Measurements from ENCODE around the gene RSAD1.

The RSAD1 gene

DNA sequence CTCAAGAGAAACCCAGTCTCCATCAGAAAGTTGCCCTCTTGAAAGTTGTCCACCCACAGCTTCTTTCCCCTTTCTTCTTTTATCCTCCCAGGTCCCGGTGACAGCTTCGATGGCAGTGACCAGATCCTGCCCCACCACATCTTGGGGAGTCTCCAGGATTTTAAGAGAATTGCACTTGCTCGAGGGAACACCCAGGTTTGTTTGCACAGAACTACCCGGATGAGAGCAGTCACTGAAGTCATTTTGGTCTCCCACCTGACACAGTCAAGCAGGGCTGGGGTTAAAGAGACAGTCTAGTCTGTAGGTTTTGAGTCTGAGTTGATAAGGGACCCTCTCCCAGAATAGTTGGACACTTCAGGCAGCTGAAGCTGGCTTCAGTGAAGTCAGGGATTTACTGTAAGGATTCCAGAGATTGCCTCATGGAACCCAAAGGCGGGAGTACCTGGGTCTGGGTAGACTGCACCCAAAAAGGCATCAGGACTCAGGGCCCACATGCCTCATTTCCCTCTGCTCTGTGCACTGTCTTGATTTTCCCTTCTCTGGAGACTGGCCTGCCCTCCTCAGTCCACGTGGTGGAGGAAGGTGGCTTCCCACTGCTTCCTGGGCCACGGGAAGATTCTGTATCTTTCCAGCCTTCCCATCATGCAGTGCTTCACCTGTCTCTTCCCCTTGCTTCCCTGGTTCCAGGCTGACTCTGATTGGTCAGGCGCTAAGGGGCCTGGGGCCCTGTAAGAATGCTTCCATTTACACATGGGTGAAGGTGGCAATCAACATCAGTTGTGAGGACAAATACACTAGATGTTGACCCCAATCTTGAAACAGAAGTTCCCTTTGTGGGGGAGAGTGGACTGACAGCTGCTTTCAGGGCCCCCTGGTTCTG lies 39.1 kb downstream of the RSAD1 start:
- TF ChIP-seq, protein P1, sequence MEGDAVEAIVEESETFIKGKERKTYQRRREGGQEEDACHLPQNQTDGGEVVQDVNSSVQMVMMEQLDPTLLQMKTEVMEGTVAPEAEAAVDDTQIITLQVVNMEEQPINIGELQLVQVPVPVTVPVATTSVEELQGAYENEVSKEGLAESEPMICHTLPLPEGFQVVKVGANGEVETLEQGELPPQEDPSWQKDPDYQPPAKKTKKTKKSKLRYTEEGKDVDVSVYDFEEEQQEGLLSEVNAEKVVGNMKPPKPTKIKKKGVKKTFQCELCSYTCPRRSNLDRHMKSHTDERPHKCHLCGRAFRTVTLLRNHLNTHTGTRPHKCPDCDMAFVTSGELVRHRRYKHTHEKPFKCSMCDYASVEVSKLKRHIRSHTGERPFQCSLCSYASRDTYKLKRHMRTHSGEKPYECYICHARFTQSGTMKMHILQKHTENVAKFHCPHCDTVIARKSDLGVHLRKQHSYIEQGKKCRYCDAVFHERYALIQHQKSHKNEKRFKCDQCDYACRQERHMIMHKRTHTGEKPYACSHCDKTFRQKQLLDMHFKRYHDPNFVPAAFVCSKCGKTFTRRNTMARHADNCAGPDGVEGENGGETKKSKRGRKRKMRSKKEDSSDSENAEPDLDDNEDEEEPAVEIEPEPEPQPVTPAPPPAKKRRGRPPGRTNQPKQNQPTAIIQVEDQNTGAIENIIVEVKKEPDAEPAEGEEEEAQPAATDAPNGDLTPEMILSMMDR (conservative IDR thresholded peaks at IDR 0.05; ENCODE audit: control insufficient read depth, insufficient read depth, low read depth, low read length), result no peak
- no peak for DNase-seq (ENCODE audit: low read depth)
- H3K4me3 ChIP-seq (ENCODE audit: control insufficient read depth, low read depth, low read length), result no peak overlapping the region

DNA sequence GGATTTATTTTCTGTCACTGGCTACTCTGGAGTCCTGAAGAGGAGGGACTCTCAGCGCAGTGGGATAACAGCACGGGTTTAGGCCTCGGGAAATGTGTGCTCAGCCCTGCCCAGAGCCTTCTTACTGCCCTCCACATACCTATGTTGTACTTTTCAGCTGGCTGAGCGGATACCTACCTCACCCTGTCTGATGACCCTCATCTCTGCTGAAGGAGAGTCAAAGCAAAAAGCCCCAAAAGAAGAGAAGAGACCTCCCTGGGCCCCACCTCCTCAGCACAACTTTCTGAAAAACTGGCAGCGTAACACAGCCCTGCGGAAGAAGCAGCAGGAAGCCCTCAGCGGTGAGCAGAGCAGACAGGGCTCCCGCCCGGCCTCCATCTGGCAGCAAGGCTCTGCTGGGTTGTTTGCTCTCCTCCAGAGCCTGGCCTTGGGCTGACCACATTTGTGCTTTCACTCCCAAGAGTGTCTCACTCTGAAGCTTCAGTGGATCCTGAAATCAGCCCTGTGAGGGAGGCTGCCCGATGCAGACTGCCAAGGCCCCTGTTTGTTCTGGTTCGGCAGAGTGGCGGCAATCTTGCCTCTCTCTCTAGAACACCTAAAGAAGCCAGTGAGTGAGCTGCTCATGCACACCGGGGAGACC lies 39.8 kb downstream of the RSAD1 start:
- H3K4me3 ChIP-seq (ENCODE audit: control insufficient read depth, low read depth, low read length), result no peak overlapping the region
- TF ChIP-seq, protein P1 (conservative IDR thresholded peaks at IDR 0.05; ENCODE audit: control insufficient read depth, insufficient read depth, low read depth, low read length), result no peak
- DNase-seq (ENCODE audit: low read depth), result no peak

DNA sequence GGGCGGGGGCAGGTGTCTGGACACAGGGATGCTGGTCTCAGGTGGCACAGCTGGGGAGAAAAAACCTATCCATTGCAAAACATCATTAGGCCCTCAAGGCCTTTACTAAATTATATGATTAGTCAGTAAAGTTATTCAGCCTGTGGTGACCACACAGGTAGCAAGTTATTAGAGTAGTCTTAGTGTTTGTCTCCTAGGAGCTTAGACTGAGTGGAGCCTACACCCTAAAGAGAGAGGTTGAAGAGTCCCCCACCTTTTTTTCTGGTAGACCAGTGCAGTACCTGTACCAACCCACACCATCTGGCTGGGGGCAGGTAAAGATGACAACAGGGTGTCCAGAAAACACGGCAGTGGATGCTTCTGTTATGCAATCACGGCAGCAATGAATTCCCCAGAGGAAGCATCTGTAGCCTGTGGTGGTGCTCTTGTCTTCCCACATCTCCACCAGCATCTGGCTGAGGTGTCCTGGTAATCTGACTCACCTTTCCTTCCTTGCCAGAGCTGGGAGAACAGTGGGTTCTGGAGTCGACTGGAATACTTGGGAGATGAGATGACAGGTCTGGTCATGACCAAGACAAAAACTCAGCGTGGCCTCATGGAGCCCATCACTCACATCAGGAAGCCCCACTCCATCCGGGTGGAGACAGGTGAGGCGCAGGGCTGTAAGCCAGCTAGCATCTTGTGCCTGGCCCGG lies 40.6 kb downstream of the RSAD1 start:
- TF ChIP-seq, protein P1 (conservative IDR thresholded peaks at IDR 0.05; ENCODE audit: control insufficient read depth, insufficient read depth, low read depth, low read length), result no peak
- no peak overlapping the region for H3K4me3 ChIP-seq (ENCODE audit: control insufficient read depth, low read depth, low read length)
- DNase-seq (ENCODE audit: low read depth), result peak; percentile 44

DNA sequence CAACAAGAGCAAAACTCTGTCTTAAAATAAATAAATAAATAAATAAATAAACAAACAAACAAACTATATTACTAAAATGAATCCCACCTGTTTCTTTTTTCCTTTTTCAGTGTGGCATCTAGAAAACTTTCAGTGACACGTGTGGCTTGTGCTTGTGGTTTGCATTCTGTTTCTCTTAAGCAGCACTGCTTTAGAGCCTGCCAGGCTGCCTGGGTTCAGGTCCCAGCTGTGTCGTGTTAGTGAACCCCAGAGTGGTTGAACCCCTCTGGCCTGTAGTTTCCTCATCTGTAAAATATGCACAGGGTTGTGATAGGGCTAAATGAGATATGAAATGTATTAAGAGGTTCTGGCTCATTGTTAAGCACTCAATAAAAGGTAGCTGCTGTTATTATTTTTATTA lies 41.8 kb downstream of the RSAD1 start:
- no peak for DNase-seq (ENCODE audit: low read depth)
- H3K4me3 ChIP-seq (ENCODE audit: control insufficient read depth, low read depth, low read length), result no peak overlapping the region
- TF ChIP-seq, protein P1 (conservative IDR thresholded peaks at IDR 0.05; ENCODE audit: control insufficient read depth, insufficient read depth, low read depth, low read length), result no peak

DNA sequence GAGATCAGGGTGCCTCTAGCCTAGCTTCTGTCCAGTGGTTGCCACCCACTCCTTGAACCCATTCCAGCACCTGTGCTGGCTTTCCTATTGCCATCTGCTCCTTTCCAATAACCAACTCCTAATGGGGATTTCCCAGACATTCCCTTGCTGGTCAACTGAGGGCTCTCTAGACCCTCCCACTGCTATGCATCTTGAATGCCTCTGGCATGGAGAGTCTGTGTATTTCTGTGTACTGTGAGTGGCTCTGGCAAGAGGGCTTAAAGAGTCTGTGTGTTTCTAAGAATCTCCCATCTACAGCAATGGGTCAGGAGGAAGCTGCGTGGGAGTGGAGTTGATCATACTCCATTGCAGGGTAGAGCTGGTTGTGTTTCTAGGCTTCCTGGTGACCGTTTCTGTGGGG lies 42.9 kb downstream of the RSAD1 start:
- TF ChIP-seq, protein P1 (conservative IDR thresholded peaks at IDR 0.05; ENCODE audit: control insufficient read depth, insufficient read depth, low read depth, low read length), result no peak
- H3K4me3 ChIP-seq (ENCODE audit: control insufficient read depth, low read depth, low read length), result no peak overlapping the region
- DNase-seq (ENCODE audit: low read depth), result no peak

DNA sequence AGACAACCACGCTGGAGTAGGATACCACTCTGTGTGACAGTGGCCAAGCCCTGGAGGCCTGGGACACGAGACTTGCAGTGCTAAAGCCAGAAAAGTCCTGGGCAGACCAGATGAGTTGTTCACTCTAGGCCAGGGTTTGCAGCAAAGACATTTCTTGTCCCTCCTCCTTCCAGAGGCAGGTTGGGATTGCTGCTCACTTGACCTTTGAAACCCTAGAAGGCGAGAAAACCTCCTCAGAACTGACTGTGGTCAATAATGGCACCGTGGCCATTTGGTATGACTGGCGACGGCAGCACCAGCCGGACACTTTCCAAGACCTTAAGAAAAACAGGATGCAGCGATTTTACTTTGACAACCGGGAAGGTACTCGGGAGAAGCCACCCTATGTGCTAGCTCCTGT lies 44.1 kb downstream of the RSAD1 start:
- no peak for DNase-seq (ENCODE audit: low read depth)
- TF ChIP-seq, protein P1 (conservative IDR thresholded peaks at IDR 0.05; ENCODE audit: control insufficient read depth, insufficient read depth, low read depth, low read length), result no peak
- no peak overlapping the region for H3K4me3 ChIP-seq (ENCODE audit: control insufficient read depth, low read depth, low read length)

Measured in fibroblast of mammary gland (primary cell).